Smooth muscle cell of the pulmonary artery (primary cell): Measurements from ENCODE around the gene C5orf34. TPM values are rescaled to one million over a fixed set of nuclear protein-coding genes. Genes with fewer than 3 reads are reported as not detected.

Source experiments
- total RNA-seq: library from RNA; depleted of rRNA; stranded (reverse); fragments of >200 nt; gene quantifications from 2 replicates; pipeline ENCODE4 v1.2.3, GENCODE V29; 2014

C5orf34 gene, protein sequence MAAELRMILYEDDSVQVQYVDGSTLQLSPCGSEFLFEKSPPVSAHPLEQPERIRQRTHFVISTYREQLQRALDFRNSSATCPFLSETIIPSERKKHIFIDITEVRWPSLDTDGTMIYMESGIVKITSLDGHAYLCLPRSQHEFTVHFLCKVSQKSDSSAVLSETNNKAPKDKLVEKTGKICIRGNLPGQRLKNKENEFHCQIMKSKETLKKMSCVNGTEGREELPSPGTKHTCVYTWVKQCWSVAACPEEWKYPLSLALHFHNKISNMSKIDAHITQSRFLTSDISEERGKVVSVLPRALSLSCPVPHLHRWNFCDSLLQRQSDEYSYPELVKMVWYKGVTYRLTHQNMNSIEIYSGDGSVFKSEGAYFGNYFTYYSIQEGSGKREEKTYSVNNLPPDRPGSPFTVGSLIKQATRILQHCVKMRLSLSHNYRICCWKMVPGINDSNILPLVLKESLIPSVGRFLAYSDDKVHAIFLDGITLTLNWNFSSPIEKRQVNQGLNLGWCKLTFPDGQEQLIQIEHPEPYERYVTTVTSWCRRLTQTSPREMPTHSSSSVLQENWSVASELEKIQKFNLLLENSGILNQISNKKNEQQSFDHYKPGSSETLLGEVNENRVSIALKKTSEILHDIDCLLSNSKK
- 2.6 and 2.7 TPM in 2 replicates for total RNA-seq

DNA sequence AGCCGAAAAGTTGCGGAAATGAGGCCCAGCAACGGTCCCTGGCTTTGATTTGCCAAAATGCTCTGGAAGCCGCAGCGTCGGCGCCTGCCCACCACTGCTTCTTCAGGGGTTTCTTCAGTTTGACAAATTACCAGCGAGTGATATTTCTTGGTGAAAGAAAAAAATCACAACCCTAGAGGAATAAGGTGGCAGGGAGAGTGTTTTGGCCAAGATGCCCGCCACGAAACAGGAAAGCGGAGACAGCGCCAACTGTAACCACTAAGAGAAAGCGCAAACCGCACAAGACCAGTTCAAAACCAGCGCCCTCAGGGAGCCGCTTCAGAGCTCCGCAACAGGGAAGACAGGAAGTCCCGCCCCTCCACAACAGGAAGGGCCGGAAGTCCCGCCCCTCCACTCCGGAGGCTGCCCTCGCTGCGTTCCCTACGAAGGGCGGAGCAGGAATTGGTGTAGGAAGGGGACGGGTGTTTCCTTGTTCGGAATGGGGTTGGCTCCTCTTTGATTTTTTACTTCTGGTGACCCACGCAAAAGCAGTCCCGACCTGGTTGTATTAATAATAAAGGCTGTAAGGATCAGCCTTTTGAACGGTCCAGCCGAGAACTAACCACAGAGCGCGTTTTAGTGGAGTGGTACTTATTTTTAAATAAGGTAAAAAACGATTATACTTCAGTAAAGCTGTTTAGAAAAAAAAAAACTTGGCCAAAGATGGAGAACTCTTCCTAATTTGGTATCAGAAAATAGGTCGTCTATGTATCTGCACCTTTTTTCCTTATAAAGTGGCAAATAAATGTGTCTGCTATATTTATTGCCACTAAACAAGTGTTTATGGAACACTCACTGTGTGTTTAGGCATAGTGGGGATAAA, at the start of gene C5orf34:
Gene C5orf34 (minus strand): TSS at position 333 of the 862 bp plus-strand sequence. CDS start 5,809 bp downstream, outside the sequence.

DNA sequence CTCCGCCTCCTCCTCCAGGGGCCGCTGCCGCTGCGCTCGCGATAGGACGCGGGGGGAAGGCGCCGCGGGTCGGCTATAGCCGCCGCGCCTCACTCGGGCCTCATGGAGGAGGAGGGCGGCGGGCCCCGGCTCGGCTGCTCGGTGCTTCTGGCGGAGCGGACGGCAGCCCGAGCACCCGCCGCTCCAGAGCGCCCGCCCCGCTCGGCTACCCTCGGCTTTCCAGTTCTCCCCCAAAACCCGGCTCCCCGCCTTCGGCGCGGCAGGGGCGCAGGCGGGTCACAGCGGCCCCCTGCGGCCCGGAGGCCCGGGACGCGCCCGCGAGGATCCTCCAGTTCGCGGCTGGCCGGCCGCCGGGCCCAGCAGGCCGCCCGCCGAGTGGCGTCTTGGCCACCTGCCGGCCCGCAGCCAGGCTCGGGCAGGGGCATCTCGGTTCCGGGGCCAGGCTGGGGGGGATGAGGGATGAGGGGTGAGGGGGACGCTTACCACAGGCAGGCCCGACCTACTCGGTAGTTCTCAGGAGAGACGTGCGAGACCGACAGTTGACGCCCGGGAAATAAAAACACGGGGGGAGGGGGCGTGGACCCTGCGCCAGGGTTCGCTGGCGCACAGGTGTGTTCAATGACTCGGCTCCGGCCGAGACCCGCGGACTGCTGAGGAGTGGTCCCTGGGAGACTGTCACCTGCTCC, 42.1 kb upstream of the C5orf34 start, which contains the start of gene PAIP1:
Gene PAIP1 (minus strand): TSS at position 221 of the 686 bp plus-strand sequence. CDS start 231 bp downstream, outside the sequence.

DNA sequence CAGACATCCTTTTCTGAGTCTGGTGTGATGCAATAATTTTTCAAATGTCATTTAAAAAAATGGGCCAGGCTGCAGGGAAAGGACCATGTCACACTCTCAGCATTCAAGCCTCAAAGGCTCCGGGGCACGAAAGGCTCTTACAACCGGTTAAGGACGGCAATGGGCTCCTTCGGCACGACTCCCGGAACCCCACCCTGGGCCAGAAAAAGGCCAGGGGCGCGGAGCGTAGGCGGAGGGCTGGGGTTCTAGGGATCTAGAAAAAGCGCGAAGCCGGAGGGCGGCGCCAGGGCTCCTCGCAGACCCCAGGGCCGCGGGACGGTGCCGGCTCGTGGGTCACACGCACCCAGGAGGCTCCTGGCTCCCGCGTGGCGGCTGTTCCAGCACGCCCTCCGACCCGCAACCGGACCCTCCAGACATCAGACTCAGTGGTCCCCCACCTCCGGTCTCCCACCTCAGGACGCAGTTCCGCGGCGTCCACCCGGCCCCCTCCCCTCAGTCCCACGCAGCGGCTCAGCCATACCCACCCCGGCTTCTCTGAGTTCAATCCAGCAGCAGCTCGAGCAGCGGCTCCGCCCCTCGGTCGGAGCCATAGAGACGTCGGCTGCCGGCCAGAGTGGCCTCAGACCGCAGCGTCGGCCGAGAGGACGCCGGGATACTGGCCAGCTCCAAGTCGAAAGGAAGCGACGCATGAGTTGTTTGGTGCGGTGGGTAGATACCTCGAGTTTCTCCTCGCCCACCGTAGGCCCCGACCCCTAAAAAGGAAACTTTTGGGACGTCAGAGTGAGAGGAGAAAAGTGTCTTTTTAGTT, 31.4 kb downstream of the C5orf34 start, which contains the start of gene TMEM267:
Gene TMEM267 (minus strand): TSS at position 568 of the 808 bp plus-strand sequence. CDS start 29,896 bp downstream, outside the sequence.

Other genes with a start within 250 kb of the C5orf34 start
- 44.2 and 61.5 TPM in 2 replicates for gene HMGCS1, start 201.7 kb downstream of the C5orf34 start, total RNA-seq
- 13.4 and 20.9 TPM in 2 replicates for gene CCL28, start 102.8 kb downstream of the C5orf34 start, total RNA-seq
- 26.4 and 27.3 TPM in 2 replicates for gene TMEM267, start 31.3 kb downstream of the C5orf34 start, total RNA-seq
- gene PAIP1, start 41.9 kb upstream of the C5orf34 start, total RNA-seq = 116 and 119 TPM in 2 replicates
- 71.0 and 89.2 TPM in 2 replicates for gene NNT, start 88.0 kb upstream of the C5orf34 start, total RNA-seq